Colonic mucosa (tissue), 4 donors: ENCODE measurements around the gene DENND1C. TPM values are rescaled to one million over a fixed set of nuclear protein-coding genes. Genes with fewer than 3 reads are reported as not detected.

Source experiments
- DNase-seq: peaks from one replicate; pipeline ENCODE4 v3.0.0-alpha.2; 2020
- H3K27ac ChIP-seq: fragments of 200-600 bp; one replicate; pipeline ENCODE4 v1.8.0; 2021
- H3K27me3 ChIP-seq: fragments of 200-600 bp; one replicate; pipeline ENCODE4 v1.8.0; 2021
- H3K36me3 ChIP-seq: fragments of 200-600 bp; one replicate; pipeline ENCODE4 v1.8.0; 2021
- H3K4me1 ChIP-seq: fragments of 200-600 bp; one replicate; pipeline ENCODE4 v1.8.0; 2021; ENCODE audit warnings: mild to moderate bottlenecking
- H3K4me3 ChIP-seq: fragments of 200-600 bp; one replicate; pipeline ENCODE4 v1.8.0; 2021
- H3K9ac ChIP-seq, 2 donors: one replicate each; pipeline ENCODE4 v1.7.0; 2013; ENCODE audit warnings: control low read depth in 2 of 2, low read depth in 2 of 2, low read length in 2 of 2
- H3K9me3 ChIP-seq: fragments of 200-600 bp; one replicate; pipeline ENCODE4 v1.8.0; 2021
- intact Hi-C: fragments of 100-400 bp; cut with DNase I; formaldehyde crosslinking; loops from one replicate; pipeline ENCODE4 v1.14.1; 2022
- total RNA-seq, 2 donors: library from RNA; stranded (reverse); fragmentation: NEBNext Ultra II Directional in 1 of 2; extraction: Animal tissue kit (Norgen Biotek cat#: 25700) in 1 of 2; gene quantifications; one replicate each; pipeline ENCODE4 v1.2.1, GENCODE V29; 2021
- TF ChIP-seq, protein P1 (sequence below): fragments of 200-600 bp; IDR thresholded peaks from one replicate; pipeline ENCODE4 v1.8.0; 2022; ENCODE audit warnings: antibody characterized with exemption, mild to moderate bottlenecking
- donor health status: healthy.
- donor health status: DM: no; HTN: no; CAD: no.
- donor health status: DM: no; HTN: no; CAD: no.

Gene DENND1C
- total RNA-seq, 2 donors from 2014 or later, result 2.5 to 2.9 TPM

DNA sequence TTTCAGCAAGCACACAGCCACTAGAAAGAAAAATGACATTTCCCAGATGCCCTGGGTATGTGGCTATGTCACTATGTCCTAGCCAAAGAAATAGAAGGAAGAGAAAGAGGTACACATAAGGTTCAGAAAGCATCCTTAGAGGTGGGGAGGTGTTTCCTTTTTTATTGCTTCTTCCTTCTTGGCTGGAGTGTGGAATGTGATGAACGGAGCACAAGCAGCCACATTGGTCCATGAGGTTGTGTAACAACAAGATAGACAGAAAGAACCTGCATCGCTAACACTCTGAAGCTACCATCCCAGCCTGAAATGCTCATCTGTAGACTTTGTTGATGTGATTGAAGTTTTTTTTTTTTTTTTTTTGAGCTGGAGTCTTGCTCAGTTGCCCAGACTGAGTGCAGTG lies 28.7 kb downstream of the DENND1C start:
- TF ChIP-seq, protein P1, sequence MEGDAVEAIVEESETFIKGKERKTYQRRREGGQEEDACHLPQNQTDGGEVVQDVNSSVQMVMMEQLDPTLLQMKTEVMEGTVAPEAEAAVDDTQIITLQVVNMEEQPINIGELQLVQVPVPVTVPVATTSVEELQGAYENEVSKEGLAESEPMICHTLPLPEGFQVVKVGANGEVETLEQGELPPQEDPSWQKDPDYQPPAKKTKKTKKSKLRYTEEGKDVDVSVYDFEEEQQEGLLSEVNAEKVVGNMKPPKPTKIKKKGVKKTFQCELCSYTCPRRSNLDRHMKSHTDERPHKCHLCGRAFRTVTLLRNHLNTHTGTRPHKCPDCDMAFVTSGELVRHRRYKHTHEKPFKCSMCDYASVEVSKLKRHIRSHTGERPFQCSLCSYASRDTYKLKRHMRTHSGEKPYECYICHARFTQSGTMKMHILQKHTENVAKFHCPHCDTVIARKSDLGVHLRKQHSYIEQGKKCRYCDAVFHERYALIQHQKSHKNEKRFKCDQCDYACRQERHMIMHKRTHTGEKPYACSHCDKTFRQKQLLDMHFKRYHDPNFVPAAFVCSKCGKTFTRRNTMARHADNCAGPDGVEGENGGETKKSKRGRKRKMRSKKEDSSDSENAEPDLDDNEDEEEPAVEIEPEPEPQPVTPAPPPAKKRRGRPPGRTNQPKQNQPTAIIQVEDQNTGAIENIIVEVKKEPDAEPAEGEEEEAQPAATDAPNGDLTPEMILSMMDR, result no peak
- Histone ChIP-seq H3K9me3 (no peaks in the 10 kb centered on the region), H3K27me3 (no peaks in the 10 kb centered on the region), H3K27ac (no peak overlapping the region), H3K4me1 (no peaks in the 10 kb centered on the region), H3K4me3 (no peak overlapping the region), H3K36me3 (peaks cover 8% of the 10 kb centered on the region), H3K9ac (no peak overlapping the region)
- DNase-seq, result no peak
- intact Hi-C loops, result no loop called here

DNA sequence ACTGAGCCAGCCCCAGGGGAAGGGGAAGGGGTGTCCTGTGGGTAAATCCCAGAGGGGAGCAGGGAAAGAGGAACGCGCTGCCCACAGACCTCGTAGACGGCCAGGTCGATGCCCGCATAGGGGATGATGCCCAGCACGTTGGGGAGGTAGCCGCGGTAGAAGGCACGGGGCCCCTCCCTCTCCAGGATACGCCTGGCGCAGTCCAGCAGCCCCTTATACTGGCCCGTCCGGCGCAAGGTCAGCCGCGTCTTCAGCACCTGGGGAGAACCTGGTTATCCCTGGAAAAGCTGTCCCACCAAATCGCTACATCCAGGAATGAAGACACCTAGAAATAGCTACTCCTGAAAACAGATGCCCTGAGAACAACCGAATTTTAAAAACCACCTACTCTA lies 29.4 kb downstream of the DENND1C start:
- Histone ChIP-seq H3K9me3 (no peaks in the 10 kb centered on the region), H3K4me3 (no peak overlapping the region), H3K4me1 (no peaks in the 10 kb centered on the region), H3K9ac (no peak overlapping the region), H3K27ac (no peak overlapping the region), H3K27me3 (no peaks in the 10 kb centered on the region), H3K36me3 (peaks cover 8% of the 10 kb centered on the region)
- no peak for DNase-seq
- intact Hi-C loops, result no loop called here
- TF ChIP-seq, protein P1, result no peak

DNA sequence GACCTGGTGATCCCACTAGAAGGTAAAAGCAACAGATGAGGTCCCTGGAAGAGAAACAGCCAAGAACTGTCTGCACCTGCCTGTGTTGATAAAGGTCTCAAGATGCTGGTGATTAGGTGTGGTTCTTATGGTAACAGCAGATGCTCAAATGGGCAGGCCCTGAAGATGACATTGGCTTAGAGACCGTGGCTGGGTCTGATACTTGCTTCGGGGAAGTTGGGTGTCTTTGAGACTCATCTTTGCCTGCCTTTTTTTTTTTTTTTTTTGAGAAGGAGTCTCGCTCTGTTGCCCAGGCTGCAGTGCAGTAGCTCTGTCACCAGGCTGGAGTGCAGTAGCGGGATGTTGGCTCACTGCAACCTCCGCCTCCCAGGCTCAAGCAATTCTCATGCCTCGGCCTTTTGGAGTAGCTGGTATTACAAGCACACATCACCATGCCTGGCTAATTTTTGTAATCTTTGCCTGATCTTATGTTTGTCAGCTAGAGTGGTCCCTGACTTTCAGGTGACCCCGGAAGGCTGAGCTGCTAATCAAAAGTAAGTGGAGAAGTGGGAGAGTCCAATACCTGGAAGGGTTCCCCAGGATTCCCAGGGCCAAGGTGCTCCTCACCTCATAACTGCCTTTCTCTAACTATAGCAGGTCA lies 29.9 kb downstream of the DENND1C start:
- no peaks in the 10 kb centered on the region for H3K4me1 ChIP-seq
- no peak for DNase-seq
- TF ChIP-seq, protein P1, result no peak
- no peak overlapping the region for H3K27ac ChIP-seq
- H3K9ac ChIP-seq, result no peak overlapping the region
- H3K27me3 ChIP-seq, result no peaks in the 10 kb centered on the region
- H3K36me3 ChIP-seq, result peaks cover 8% of the 10 kb centered on the region
- intact Hi-C loops, result no loop called here
- H3K4me3 ChIP-seq, result no peak overlapping the region
- no peaks in the 10 kb centered on the region for H3K9me3 ChIP-seq

DNA sequence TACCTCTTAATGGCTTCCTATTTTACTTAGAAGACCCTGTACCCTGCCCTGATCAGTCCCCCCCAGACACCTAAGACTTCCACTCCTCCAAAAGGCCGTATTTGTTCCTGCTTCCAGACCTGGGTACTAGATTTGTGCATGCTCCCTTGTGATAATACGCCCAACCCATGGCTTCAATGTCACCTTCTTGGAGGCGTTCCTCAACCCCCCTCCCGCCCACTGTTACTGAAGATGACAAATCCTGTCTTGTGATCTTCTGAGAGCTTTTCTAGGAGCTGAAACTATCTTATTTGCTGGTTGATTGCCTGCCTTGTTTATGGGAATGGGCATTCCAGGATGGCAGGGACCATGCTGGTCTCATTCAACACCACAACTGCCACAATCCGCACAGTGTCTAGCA lies 31.4 kb downstream of the DENND1C start:
- Histone ChIP-seq H3K4me1 (no peaks in the 10 kb centered on the region), H3K36me3 (peaks cover 8% of the 10 kb centered on the region)

DNA sequence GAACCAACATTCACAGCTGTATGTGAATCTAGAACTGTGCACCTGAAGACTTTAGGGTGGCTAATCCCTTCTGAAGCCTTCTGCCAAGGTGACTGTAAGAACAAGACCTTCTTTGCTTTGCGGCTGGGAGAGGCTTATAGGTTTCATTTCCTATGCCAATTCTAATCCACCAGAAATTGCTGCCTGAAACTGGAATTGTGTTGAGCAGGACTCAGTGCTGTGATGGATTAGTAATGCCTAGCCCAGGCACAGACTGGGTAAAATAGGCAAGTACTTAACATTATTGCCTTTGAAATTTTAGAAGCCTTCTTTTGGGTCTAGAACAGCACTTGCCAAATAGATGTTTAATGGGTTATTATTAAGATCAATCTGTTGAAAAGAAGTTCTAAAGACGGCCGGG lies 33.5 kb downstream of the DENND1C start:
- TF ChIP-seq, protein P1, result no peak
- no peak overlapping the region for H3K9ac ChIP-seq
- H3K4me1 ChIP-seq, result no peaks in the 10 kb centered on the region
- no peak overlapping the region for H3K27ac ChIP-seq
- H3K4me3 ChIP-seq, result no peak overlapping the region
- H3K9me3 ChIP-seq, result no peaks in the 10 kb centered on the region
- no peaks in the 10 kb centered on the region for H3K36me3 ChIP-seq
- intact Hi-C loops, result no loop called here
- no peaks in the 10 kb centered on the region for H3K27me3 ChIP-seq
- no peak for DNase-seq

More for the DNA sequence above, 31.4 kb downstream of the DENND1C start:
- TF ChIP-seq, protein P1, result no peak
- Histone ChIP-seq H3K4me3 (no peak overlapping the region), H3K9me3 (no peaks in the 10 kb centered on the region), H3K9ac (no peak overlapping the region), H3K27ac (no peak overlapping the region), H3K27me3 (no peaks in the 10 kb centered on the region)
- no peak for DNase-seq
- intact Hi-C loops, result no loop called here
